Hepatocyte (in vitro differentiated cells): Measurements from ENCODE around the gene EYS. TPM values are rescaled to one million over a fixed set of nuclear protein-coding genes. Genes with fewer than 3 reads are reported as not detected.

Experiments
- DNase-seq: peaks from one replicate; pipeline ENCODE4 v3.0.0-alpha.2; 2016; ENCODE audit warnings: low spot score
- H2AFZ ChIP-seq: fragments of 200-600 bp; sonication (generic); 2 replicates; pipeline ENCODE4 v1.6.0; 2016; ENCODE audit warnings: antibody characterized with exemption, mild to moderate bottlenecking
- H3K27ac ChIP-seq: fragments of 200-600 bp; sonication (generic); 2 replicates; pipeline ENCODE4 v1.5.1; 2016; ENCODE audit warnings: mild to moderate bottlenecking
- H3K27me3 ChIP-seq: fragments of 200-600 bp; sonication (generic); 2 replicates; pipeline ENCODE4 v1.6.1; 2016
- H3K36me3 ChIP-seq: fragments of 200-600 bp; sonication (generic); replicated peaks from 2 replicates; pipeline ENCODE4 v1.5.1; 2016; ENCODE audit warnings: low read depth; ENCODE audit not compliant: insufficient read depth
- H3K4me1 ChIP-seq: fragments of 200-600 bp; sonication (generic); 2 replicates; pipeline ENCODE4 v1.5.1; 2016; ENCODE audit warnings: mild to moderate bottlenecking, moderate library complexity; ENCODE audit not compliant: insufficient read depth
- H3K4me2 ChIP-seq: fragments of 200-600 bp; sonication (generic); 2 replicates; pipeline ENCODE4 v1.6.0; 2016
- H3K4me3 ChIP-seq: fragments of 200-600 bp; sonication (generic); 2 replicates; pipeline ENCODE4 v1.5.1; 2016; ENCODE audit warnings: mild to moderate bottlenecking
- H3K79me2 ChIP-seq: fragments of 200-600 bp; sonication (generic); 2 replicates; pipeline ENCODE4 v1.6.0; 2017; ENCODE audit warnings: mild to moderate bottlenecking
- H3K9me2 ChIP-seq: fragments of 200-600 bp; sonication (generic); replicated peaks from 2 replicates; pipeline ENCODE4 v1.6.0; 2017; ENCODE audit warnings: mild to moderate bottlenecking; ENCODE audit not compliant: insufficient read depth
- H3K9me3 ChIP-seq: fragments of 200-600 bp; sonication (generic); 2 replicates; pipeline ENCODE4 v1.5.1; 2016; ENCODE audit warnings: low read depth, mild to moderate bottlenecking
- H4K20me1 ChIP-seq: fragments of 200-600 bp; sonication (generic); 2 replicates; pipeline ENCODE4 v1.6.0; 2016; ENCODE audit warnings: mild to moderate bottlenecking; ENCODE audit not compliant: insufficient read depth, poor library complexity, severe bottlenecking
- EZH2 ChIP-seq: fragments of 200-600 bp; sonication (generic); IDR thresholded peaks from 2 replicates; pipeline ENCODE4 v1.6.1; 2016; ENCODE audit warnings: antibody characterized with exemption, mild to moderate bottlenecking, borderline replicate concordance
- EZH2phosphoT487 ChIP-seq: fragments of 200-600 bp; sonication (generic); IDR thresholded peaks from one replicate; pipeline ENCODE4 v1.6.1; 2018; ENCODE audit warnings: antibody characterized with exemption, mild to moderate bottlenecking, low read depth, moderate library complexity; ENCODE audit not compliant: unreplicated experiment, severe bottlenecking
- WGBS: methylation state at CpG from one replicate; pipeline ENCODE4 v1.1.6; 2016; ENCODE audit warnings: low lambda C conversion rate; ENCODE audit errors: missing lambda C conversion rate; 5-methylcytosine and 5-hydroxymethylcytosine counted together
- polyA plus RNA-seq: library from polyadenylated mRNA; unstranded; fragments of >200 nt; fragmentation: Nextera tagmentation; extraction: Ambion mirVana; gene quantifications from 2 replicates; pipeline ENCODE4 v1.2.1, GENCODE V29; 2016
- total RNA-seq: library from RNA; depleted of rRNA; stranded (reverse); fragments of >200 nt; gene quantifications from 2 replicates; pipeline ENCODE4 v1.2.3, GENCODE V29; 2014
- TF ChIP-seq, protein P1 (sequence below): fragments of 200-600 bp; sonication (generic); IDR thresholded peaks from 2 replicates; pipeline ENCODE4 v1.5.1; 2016; ENCODE audit warnings: antibody characterized with exemption, mild to moderate bottlenecking; ENCODE audit not compliant: poor library complexity

The EYS gene
- total and polyA plus RNA-seq, 2 experiments from 2014 or later: 0.57 to 0.68 TPM

DNA sequence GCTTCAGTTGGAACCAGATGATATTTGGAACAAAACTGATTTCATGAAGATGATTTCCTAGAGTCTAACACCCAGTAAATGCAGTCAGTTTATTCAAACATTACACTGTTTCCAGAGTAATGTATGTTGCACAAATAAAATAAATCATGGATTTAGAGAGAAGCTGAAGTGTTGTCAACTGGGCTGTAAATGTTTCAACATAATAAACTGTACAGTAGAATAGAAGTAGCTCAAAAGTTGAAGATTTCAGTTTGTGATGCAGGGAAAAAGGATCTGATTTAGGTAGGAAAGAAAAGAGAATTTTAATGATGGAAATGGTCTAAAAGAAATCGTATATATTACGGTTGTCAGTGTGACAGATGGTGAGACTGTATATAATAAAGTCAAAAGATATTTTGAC is 985.2 kb downstream of the EYS start:
- no peak for DNase-seq
- H2AFZ ChIP-seq: no peak overlapping the region
- 87% methylated on average over 2 of the region's 2 CpGs for WGBS
- H4K20me1 ChIP-seq: no peaks in the 10 kb centered on the region
- no peaks in the 10 kb centered on the region for H3K36me3 ChIP-seq
- H3K79me2 ChIP-seq: no peaks in the 10 kb centered on the region
- H3K4me1 ChIP-seq: no peaks in the 10 kb centered on the region
- H3K4me2 ChIP-seq: no peak overlapping the region
- no peak overlapping the region for H3K4me3 ChIP-seq
- TF ChIP-seq, protein P1, sequence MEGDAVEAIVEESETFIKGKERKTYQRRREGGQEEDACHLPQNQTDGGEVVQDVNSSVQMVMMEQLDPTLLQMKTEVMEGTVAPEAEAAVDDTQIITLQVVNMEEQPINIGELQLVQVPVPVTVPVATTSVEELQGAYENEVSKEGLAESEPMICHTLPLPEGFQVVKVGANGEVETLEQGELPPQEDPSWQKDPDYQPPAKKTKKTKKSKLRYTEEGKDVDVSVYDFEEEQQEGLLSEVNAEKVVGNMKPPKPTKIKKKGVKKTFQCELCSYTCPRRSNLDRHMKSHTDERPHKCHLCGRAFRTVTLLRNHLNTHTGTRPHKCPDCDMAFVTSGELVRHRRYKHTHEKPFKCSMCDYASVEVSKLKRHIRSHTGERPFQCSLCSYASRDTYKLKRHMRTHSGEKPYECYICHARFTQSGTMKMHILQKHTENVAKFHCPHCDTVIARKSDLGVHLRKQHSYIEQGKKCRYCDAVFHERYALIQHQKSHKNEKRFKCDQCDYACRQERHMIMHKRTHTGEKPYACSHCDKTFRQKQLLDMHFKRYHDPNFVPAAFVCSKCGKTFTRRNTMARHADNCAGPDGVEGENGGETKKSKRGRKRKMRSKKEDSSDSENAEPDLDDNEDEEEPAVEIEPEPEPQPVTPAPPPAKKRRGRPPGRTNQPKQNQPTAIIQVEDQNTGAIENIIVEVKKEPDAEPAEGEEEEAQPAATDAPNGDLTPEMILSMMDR: no peak
- TF ChIP-seq EZH2 (no peak), EZH2phosphoT487 (no peak)
- no peaks in the 10 kb centered on the region for H3K9me3 ChIP-seq
- no peaks in the 10 kb centered on the region for H3K9me2 ChIP-seq
- no peaks in the 10 kb centered on the region for H3K27me3 ChIP-seq
- no peak overlapping the region for H3K27ac ChIP-seq

DNA sequence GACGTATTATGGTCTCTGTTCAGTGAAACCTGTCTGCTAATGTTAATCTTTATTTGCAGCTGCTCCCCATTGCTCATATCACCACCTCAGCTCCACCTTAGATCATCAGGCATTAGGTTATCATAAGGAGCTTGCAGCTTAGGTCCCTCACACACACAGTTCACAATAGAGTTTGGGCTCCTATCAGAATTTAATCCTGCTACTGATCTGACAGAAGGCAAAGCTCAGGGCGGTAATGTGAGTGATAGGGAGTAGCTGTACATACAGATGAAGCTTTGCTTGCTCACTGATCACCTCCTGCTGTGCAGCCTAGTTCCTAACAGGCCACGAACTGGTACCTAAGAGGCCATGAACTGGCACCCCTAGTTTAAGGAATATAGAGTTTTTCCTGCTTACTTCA is 989.7 kb downstream of the EYS start:
- Histone ChIP-seq H2AFZ (no peak overlapping the region), H3K79me2 (no peaks in the 10 kb centered on the region), H3K36me3 (no peaks in the 10 kb centered on the region), H3K27ac (no peak overlapping the region), H3K27me3 (no peaks in the 10 kb centered on the region), H3K4me2 (no peak overlapping the region), H3K9me3 (no peaks in the 10 kb centered on the region), H4K20me1 (no peaks in the 10 kb centered on the region), H3K9me2 (no peaks in the 10 kb centered on the region), H3K4me3 (no peak overlapping the region), H3K4me1 (no peaks in the 10 kb centered on the region)
- TF ChIP-seq EZH2: no peak
- no peak for TF ChIP-seq EZH2phosphoT487
- TF ChIP-seq, protein P1: no peak
- WGBS: 65% methylated on average over 3 of the region's 3 CpGs
- no peak for DNase-seq

- no peak for DNase-seq
- H3K9me3 ChIP-seq: no peaks in the 10 kb centered on the region
- H3K27me3 ChIP-seq: no peaks in the 10 kb centered on the region
- H3K9me2 ChIP-seq: no peaks in the 10 kb centered on the region
- TF ChIP-seq EZH2 (no peak), EZH2phosphoT487 (no peak)
- TF ChIP-seq, protein P1: no peak
- no peak overlapping the region for H3K27ac ChIP-seq
- H3K36me3 ChIP-seq: no peaks in the 10 kb centered on the region
- H3K4me2 ChIP-seq: no peak overlapping the region
- H3K4me3 ChIP-seq: no peak overlapping the region
- H3K79me2 ChIP-seq: no peaks in the 10 kb centered on the region
- no peak overlapping the region for H2AFZ ChIP-seq
- H3K4me1 ChIP-seq: no peaks in the 10 kb centered on the region
- 93% methylated on average over 3 of the region's 3 CpGs for WGBS
- no peaks in the 10 kb centered on the region for H4K20me1 ChIP-seq
Measured at GRCh38 chr6:64715624-64716023, 991.4 kb downstream of the EYS start.

DNA sequence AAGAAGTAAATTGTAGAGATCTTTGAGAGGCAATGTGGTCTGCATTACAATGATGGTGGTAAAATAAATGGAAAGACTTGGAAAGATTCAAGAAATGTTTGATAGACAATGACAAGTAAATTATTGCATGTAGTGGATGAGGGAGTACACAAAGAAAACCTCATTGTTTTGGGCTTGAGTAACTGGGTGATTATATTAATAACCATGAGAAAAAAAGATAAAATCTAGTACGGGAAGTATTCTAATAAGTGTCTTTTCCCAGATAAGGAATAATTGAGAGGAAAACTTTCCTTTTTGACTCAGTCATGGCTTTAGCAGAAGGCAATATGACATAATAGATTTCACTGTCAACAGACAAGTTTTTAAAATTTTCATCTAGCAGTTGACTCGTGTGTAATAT is 993.0 kb downstream of the EYS start:
- Histone ChIP-seq H3K9me3 (no peaks in the 10 kb centered on the region), H4K20me1 (no peaks in the 10 kb centered on the region), H3K4me1 (no peaks in the 10 kb centered on the region), H3K27ac (no peak overlapping the region), H3K4me3 (no peak overlapping the region), H3K9me2 (no peaks in the 10 kb centered on the region), H3K4me2 (no peak overlapping the region), H2AFZ (no peak overlapping the region), H3K36me3 (no peaks in the 10 kb centered on the region), H3K27me3 (no peaks in the 10 kb centered on the region), H3K79me2 (no peaks in the 10 kb centered on the region)
- DNase-seq: no peak
- whole genome bisulfite sequencing: 87% methylated on average over 2 of the region's 2 CpGs
- TF ChIP-seq EZH2phosphoT487 (no peak), EZH2 (no peak)
- TF ChIP-seq, protein P1: no peak
